IPS-NIHi11 (cell line): ENCODE results near the gene SNAI1.

Experiments used
- DNase-seq: peaks from one replicate; pipeline ENCODE4 v3.0.0; 2012; ENCODE audit warnings: mixed read lengths, low spot score

SNAI1 gene

DNA sequence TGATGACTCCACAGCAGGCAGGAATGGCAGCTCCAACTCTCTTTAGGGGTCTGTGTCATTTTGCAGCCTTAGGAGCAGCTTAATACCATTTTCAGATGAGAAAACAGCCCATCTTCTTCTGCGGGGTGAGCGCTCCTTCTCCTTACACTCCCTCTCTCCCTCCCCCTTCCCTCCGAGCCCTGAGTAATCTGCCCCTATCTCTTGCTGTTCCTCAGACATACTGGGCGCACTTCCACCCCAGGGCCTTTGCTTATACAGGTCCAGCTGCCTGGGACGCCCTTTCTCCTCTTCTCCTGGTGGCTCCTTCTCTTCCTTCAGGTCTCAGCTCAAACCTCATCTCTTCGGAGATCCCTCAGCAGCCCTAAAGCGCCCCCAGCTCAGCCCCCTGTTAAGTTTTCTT lies 54.8 kb downstream of the SNAI1 start:
- no peak for DNase-seq

DNA sequence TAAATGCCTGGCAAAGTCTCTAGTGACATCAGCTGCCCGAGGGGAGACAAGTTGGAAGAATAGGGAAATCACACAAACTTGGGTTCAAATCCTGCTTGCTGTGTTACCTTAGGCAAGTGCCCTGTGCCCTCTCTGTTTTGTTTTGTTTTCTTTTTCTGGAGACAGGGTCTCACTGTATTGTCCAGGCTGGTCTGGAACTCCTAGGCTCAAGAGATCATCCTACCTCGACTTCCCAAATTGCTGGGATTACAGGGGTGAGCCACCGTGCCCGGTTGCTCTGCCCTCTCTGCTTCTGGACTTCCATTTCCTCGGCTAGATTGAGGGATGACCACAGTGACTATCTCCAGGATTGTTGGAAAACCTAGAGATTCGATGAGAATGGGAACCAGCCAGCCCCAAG lies 55.4 kb downstream of the SNAI1 start:
- no peak for DNase-seq
